GM12875 (cell line): ENCODE results near the gene ACTL6B.
"Not testable (repeated sequence)": the region's sequence is repeated elsewhere in the genome, so short reads cannot be mapped to it uniquely, and the experiment has no call there.

Experiments
- H3K4me3 ChIP-seq: one replicate; pipeline ENCODE4 v1.5.1; 2011; ENCODE audit warnings: low read depth, low read length, control low read depth
- TF ChIP-seq, protein P1 (sequence below): IDR thresholded peaks from 2 replicates; pipeline ENCODE4 v1.5.1; 2011; ENCODE audit warnings: low read depth, mild to moderate bottlenecking, control low read depth, inconsistent platforms, low read length, moderate library complexity, borderline replicate concordance; ENCODE audit not compliant: insufficient read depth

ACTL6B gene

DNA sequence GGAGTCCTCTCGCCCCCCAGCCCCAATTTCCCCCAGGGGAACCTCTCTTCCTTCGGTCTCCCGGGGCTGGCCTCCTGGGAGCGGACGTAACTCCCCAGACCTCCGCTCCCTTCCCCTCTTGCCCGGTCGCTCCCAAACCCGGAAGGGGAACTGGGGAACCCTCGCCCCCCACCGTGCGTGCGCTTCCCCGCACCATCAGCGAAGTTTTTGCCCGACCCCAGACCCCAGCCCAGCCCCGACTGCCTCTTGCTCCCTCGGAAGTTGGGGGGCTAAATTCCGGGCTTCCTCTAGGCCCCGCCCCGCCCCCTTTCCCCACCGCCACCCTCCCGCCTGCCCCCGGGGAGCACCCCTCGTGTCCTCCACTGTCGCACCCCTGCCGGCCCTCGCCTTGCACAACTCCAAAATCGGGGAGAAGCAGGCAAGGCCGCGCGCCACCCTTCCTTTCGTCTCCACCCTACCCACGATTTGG, 17.7 kb upstream of the ACTL6B start:
- peak overlapping the region; percentile 94 for H3K4me3 ChIP-seq
- TF ChIP-seq, protein P1, sequence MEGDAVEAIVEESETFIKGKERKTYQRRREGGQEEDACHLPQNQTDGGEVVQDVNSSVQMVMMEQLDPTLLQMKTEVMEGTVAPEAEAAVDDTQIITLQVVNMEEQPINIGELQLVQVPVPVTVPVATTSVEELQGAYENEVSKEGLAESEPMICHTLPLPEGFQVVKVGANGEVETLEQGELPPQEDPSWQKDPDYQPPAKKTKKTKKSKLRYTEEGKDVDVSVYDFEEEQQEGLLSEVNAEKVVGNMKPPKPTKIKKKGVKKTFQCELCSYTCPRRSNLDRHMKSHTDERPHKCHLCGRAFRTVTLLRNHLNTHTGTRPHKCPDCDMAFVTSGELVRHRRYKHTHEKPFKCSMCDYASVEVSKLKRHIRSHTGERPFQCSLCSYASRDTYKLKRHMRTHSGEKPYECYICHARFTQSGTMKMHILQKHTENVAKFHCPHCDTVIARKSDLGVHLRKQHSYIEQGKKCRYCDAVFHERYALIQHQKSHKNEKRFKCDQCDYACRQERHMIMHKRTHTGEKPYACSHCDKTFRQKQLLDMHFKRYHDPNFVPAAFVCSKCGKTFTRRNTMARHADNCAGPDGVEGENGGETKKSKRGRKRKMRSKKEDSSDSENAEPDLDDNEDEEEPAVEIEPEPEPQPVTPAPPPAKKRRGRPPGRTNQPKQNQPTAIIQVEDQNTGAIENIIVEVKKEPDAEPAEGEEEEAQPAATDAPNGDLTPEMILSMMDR: no peak

DNA sequence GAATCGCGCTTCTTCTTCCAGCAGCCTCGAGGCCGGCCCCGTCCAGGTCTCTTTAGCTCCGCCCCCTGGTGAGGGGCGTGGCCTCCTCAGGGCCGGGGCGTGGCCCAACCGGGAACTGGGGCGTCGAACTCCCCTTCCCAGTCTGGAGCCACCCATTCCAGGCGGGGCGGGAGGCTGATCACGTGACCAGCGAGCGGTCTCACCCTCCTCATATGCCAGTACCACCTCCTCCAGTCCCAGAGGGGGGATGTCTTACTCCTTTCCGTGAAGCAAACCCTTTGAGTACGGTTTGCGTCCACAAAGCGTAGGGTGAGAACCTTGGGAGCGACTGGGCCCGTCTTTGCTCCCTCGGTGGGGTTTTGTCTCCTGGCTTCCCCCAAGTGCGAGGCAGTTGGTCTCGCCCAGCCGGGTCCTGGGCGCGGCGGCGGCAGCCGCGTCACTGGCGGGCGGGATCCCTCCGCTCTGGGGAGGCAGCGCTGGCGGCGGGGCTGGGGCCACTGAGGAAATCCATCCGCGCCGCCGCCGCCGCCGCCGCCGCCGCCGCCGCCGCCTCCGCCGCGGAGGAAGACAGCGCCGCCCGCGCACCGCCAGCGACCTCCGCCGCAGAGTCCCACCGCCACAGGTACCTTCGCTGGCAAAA, 17.2 kb upstream of the ACTL6B start, which contains the start of gene GNB2:
GNB2 (plus strand) TSS at position 439 of the 640 bp plus-strand sequence. CDS start 2,526 bp downstream, outside the sequence.
- TF ChIP-seq, protein P1: no peak
- peak within 1 kb of the TSS; percentile 94 for H3K4me3 ChIP-seq

DNA sequence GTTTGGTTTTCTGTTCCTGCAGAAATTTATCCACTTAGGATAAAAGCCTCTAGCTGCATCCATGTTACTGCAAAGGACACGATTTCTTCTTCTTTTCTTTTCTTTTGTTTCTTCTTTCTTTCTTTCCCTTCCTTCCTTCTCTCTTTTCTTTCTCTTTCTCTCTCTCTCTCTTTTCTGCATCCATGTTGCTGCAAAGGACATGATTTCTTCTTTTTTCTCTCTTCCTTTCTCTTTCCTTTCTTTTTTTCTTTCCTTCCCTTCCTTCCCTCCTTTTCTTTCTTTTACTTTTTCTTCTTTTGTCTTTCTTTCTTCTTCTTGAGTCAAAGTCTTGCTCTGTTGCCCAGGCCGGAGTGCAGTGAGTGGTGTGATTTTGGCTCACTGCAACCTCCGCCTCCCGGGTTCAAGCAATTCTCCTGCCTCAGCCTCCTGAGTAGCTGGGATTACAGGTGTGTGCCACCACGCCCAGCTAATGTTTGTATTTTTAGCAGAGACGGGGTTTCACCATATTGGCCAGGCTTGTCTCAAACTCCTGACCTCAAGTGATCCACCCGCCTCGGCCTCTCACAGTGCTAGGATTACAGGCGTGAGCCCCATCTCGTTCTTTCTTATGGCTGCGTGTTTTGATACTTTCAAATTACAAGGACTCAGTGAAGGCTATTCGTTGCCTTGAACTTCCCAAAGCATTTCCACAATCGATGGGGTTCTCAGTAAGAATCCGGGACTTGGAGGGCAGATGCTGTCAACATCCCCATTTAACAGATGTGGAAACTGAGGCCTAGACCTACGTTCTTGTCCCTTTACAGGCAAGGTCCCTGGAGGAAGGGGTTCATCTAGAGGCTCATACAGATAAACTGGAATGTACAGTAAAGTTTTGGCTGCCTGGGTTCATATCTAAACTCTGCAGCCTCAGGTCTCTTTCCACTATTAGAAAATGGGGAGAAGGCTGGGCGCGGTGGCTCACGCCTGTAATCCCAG, 15.4 kb upstream of the ACTL6B start:
- TF ChIP-seq, protein P1: no peak
- no peak overlapping the region for H3K4me3 ChIP-seq

DNA sequence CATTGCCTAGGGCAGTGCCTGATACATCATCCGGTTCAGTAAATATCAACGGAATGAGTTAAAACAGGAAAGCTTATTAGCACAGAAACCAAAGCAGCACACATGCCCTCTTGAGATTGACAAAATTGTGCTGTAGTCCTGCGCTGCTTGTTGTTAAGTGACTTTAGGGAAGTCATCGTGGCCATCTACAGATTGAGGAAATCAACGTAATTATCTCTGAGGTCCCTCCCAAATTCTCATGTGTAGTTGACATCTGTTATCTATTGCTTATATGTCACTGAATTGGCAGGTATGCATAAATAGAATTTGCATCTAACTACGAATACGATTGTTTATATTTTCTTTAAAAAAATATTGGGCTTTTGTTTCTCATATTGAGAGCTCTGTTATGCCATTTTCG, 13.8 kb upstream of the ACTL6B start:
- H3K4me3 ChIP-seq: no peak overlapping the region
- TF ChIP-seq, protein P1: no peak

DNA sequence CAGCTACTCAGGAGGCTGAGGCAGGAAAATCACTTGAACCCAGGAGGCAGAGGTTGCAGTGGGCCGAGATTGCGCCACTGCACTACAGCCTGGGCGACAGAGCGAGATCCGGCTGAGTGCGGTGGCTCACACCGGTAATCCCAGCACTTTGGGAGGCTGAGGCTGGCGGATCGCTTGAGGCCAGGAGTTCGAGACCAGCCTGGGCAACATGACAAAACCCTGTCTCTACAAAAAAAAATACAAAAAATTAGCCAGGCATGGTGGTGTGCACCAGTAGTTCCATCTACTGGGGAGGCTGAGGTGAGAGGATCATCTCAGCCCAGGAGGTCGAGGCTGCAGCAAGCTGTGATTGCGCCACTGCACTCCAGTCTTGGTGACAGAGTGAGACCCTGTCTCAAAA, 12.9 kb upstream of the ACTL6B start:
- not testable (repeated sequence) for H3K4me3 ChIP-seq

DNA sequence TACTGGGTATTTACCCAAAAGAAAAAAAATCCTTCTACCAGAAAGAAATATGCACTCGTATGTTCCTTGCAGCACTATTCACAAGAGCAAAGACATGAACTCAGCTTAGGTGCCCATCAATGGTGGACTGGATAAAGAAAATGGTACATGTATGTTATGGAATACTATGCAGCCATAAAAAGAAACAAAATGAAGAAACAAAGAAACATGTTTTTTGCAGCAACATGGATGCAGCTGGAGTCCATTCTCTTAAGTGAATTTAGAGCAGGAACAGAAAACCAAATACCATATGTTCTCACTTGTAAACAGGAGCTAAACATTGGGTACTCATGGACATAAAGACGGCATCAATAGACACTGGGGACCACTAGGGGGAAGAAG, 11.8 kb upstream of the ACTL6B start:
- TF ChIP-seq, protein P1: no peak

DNA sequence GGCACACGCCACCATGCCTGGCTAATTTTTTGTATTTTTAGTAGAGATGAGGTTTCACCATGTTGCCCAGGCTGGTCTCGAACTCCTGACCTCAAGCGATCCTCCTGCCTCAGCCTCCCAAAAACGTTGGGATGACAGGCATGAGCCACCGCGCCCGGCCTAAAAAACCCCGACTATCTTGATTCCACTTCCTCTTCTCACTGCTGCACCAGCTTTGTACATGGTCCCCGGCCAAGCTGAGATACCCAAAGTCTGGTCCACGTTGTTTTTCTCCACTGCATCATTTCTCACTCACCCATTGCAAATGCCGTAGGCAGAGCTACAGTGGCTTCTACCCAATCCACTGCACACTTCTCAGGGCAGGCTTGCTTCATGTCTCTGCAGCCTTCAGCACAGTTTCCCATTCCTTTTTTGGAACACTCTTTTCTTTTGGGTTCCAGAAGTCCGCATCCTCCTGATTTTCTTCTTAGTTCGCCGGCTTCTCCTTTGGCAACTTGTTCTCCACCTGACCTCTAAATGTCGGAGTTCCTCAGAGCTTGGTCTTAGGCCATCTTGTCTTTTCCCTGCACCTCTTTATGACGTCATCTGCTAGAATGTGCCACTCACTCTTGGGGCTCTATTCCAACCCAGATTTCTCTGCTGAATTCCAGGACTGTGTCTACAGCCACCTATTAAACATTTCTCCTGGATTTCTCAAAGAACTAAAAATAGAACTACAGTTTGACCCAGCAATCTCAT, 11.3 kb upstream of the ACTL6B start:
- no peak overlapping the region for H3K4me3 ChIP-seq
- TF ChIP-seq, protein P1: no peak

More for the DNA sequence above, 11.8 kb upstream of the ACTL6B start:
- no peak overlapping the region for H3K4me3 ChIP-seq
